Kasumi-1 (cell line): ENCODE data around the gene LBR.

ENCODE experiments used
- DNase-seq, 2 experiments: peaks; one replicate each; lab custom pipeline; 2025; lab: John Stamatoyannopoulos, UW

Gene LBR

DNA sequence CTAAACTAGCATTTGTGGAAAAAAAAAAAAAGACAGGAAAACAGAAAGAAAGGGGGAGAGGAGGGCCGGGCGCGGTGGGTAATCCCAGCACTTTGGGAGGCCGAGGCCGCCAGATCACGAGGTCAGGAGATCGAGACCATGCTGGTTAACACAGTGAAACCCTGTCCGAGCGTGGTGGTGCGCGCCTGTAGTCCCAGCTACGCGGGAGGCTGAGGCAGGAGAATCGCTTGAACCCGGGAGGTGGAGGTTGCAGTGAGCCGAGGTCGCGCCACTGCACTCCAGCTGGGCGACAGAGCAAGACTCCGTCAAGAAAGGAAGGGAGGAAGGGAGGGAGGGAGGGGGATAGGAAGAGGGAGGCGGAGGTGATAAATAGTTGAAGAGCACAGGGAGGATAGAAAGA, 54.7 kb downstream of the LBR start:
- no peak for DNase-seq

- DNase-seq, result no peak
Observed at GRCh38 chr1:225371366-225372010, 56.4 kb downstream of the LBR start.

DNA sequence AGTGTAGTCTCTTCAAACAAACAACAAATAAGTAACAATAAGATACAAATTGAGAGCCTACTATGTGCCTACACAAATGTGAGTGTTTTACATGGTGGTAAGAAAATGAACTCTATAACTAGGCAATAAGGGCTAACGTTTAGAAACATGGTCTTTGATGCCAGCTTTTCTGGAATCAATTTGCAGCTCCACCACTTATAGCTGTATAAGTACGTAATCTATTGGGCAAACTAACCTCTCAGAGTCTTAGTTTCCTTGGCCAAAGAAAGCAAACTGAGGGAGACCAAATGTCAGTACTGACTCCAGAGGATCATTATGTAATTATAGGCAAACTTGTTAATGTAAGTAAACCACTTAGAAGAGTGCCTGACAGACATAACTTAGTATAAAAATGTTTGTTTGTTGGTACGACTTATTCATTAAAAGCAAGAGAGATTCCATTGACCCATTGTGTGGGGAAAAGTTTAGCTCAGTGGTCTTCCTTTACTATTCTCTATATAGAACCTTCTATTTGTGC, 59.7 kb downstream of the LBR start:
- no peak for DNase-seq

- DNase-seq, result no peak
Observed at GRCh38 chr1:225366552-225366951, 61.3 kb downstream of the LBR start.

DNA sequence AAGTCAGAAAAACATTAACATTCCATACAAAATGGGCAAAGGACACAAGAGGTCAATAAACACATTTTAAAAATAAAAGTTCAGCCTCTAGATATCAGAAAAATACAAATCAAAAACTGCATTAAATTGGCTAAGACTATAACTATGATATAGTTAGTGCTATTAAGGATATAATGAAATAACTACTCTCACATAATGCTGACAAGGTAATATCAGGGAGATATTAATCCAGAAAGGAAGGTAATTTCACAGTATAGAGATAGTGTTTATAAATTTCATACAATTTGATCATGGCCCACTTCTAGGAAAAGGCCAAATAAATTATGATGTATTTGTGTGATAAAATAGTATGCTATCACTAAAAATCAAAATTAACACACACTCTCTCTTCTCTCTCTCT, 61.8 kb downstream of the LBR start:
- DNase-seq, result no peak

- no peak for DNase-seq
Observed at GRCh38 chr1:225364439-225364838, 63.4 kb downstream of the LBR start.

DNA sequence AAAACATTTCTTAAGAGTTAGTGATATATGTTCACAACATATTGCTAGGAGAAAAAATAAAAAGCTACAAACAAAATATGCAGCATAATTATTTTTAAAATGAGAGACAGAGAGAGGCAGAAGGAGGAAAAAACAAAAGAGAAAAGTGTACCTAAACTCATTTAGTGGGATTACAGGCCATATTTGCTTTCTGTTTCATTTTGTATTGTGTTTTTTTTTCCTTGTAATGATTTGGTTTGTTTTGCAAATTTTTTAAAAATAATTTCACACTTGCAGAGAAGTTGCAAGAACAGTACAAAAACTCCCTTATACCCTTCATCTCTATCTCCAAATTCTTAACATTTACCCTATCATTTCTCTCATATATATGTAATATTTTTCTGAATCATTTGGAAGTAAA, 65.0 kb downstream of the LBR start:
- DNase-seq, result no peak

DNA sequence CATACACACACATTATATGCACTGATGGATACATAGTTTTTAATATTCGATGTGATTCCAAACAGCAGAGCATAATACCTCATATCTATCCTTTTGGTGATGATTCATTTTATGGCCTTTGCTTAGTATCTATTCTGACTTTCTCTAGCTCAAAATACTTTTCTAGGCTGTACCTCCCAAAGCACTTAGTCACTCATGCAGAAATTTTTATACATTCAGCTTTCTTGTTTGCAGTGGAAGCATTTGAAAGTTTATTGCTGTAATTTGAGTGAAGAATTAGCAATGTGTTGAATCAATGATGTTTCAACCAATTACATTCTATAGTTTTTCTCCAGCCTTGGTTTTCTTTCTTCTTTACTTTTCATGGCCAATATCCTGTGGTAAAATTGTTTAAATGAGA, 66.7 kb downstream of the LBR start:
- DNase-seq, result no peak

DNA sequence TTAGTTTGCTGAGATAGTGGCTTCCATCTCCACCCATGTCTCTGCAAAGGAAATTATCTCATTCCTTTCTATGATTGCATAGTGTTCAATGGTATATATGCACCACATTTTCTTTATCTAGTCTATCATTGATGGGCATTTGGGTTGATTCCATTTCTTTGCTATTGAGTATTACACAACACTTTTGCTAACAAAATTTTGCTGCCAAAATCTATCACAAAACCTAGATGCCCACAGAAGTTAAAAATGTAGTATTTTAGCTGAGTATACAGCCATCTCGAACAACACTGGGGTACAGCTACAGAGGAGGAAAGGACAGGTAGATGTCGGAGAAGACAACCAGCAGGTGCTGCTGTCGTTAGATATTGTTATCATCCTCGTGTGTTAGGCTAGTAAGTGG, 67.7 kb downstream of the LBR start:
- DNase-seq, result no peak

DNA sequence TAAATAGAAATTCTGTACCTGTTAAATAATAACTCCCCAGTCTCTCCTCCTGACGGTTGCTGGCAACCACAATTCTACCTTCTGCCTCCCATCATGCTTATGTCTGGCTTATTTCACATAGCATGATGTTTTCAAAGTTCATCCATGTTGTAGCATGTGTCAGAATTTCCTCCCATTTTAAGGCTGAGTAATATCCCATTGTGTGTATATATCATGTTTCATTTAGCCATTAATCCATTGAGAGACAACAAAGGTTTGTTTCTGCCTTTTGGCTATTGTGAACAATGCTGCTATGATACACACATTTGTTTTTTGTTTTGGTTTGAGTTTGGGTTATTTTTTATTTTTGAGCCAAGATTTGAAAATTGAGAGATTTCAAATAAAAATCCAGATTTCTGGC, 72.0 kb downstream of the LBR start:
- DNase-seq, result no peak

DNA sequence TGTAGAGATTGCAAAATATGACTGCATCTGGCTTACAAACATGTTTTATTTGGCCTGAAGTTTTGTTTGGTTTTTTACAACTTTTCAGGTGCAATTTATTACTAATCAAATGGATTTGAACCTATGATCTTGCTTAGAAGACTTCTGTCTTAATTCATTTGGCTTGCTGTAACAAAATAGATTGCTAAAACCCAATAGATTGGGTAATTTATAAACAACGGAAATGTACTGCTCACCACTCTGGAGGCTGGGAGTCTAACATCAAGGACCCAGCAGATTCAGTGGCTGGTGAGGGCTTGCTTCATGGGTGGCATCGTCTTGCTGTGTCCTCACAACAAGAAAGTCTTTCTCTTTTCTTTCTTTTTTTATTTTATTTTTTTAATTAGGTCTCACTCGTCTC, 72.9 kb downstream of the LBR start:
- DNase-seq, result no peak
